ENCODE measurements around the gene ZNF746.
A peak's percentile ranks its signal among the peaks of the same experiment; 100 is the strongest.

DNA sequence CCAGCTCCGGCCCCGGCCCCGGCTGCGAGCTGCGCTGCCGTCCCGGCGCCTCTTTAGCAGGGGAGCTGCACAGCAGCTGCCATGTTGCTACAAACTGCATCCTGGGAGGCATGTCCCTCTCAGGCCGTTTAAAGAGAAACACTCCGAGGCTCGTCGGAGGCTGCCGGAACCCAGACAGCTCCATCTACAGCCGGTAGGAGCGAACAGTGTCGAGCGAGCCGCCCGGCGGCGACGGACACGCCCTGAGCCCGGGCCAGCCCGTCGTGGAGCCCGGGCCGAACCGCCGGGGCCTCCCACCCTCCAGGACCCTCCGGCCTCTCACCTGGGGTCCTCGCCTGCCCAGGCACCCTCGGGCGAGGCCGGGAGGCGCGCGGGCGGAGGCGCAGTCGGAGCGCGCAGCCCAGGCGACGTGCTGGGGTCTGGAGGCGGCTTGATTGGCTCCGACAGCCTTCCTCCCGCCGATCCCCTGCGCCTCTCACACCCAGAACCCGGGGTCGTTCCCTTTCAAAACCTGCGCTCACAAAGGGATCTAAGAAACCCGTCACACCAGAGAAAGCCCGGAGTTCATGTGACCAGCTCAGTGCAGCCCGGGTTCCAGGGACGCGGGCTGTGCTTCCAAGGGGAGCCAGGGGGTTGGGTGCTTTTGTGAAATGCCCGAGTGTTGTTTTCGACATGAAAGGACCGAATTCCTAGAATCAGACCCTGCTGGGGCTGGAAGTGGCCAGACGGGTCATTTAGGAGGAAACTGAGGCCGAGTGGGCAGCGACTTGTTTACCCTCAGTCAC lies 36.9 kb downstream of the ZNF746 start, which contains the start of gene ZNF777:
- TF ChIP-seq, protein P1, sequence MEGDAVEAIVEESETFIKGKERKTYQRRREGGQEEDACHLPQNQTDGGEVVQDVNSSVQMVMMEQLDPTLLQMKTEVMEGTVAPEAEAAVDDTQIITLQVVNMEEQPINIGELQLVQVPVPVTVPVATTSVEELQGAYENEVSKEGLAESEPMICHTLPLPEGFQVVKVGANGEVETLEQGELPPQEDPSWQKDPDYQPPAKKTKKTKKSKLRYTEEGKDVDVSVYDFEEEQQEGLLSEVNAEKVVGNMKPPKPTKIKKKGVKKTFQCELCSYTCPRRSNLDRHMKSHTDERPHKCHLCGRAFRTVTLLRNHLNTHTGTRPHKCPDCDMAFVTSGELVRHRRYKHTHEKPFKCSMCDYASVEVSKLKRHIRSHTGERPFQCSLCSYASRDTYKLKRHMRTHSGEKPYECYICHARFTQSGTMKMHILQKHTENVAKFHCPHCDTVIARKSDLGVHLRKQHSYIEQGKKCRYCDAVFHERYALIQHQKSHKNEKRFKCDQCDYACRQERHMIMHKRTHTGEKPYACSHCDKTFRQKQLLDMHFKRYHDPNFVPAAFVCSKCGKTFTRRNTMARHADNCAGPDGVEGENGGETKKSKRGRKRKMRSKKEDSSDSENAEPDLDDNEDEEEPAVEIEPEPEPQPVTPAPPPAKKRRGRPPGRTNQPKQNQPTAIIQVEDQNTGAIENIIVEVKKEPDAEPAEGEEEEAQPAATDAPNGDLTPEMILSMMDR (conservative IDR thresholded peaks at IDR 0.05), result peak; percentile 79
- no peak for TF ChIP-seq ZFX (IDR thresholded peaks at IDR 0.05)
